DMS53 (cell line): ENCODE results near the gene NADK.
"Not testable (repeated sequence)": the region's sequence is repeated elsewhere in the genome, so short reads cannot be mapped to it uniquely, and the experiment has no call there.

Source experiments
- DNase-seq: peaks from one replicate; lab custom pipeline; 2025; lab: John Stamatoyannopoulos, UW

The NADK gene

DNA sequence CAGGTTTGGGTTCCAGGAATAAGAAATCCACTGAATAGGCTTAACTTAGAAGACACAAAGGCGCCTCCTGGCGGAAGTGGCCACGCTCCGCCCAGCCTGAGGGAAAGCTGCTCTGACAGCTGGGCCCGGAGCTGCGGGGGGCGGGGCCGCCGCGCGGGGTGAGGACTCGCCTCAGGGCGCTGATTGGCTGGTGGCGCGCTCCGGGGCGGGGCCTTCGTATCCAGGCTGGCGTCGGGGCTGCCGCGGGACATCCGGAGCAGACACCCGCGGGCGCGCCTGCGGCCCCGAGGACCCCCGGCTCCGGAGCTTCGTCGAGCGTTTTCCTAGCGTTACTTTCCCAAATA, 31.7 kb downstream of the NADK start:
- not testable (repeated sequence) for DNase-seq

GRCh38 chr1:1745651-1746565, 32.4 kb downstream of the NADK start:
- peak; percentile 63 for DNase-seq

DNA sequence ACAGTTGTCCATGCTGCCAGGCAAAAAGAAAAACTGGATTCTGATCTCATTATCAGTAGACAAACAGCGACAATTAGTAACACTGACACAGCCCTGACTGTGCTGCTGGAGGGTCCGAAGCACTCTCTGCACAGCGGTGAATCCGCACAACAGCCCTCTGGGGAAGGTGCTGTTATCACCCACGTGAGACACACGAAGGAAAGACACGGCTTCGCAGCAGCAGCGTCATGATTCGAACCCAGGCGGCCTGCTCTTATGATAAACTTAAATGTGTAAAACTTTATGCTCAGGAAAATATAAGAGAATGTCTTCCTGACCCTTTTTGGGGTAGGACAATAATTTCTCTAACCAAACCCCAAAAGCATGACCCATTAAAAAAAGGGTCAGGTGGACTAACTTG, 35.7 kb downstream of the NADK start:
- DNase-seq = not testable (repeated sequence)

DNA sequence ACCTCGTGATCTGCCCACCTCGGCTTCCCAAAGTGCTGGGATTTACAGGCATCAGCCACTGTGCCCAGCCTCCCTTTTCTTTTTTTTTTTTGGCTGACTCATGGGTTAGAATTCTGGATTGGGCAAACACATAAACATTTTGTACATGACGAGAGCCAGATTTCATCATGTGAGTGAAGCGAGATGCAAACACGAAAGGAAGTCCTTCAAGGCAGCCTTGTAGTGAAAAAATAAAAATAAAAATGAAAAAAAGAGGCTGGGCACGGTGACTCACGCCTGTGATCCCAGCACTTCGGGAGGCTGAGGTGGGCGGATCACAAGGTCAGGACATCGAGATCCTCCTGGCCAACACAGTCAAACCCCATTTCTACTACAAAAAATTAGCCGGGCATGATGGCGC, 37.3 kb downstream of the NADK start:
- DNase-seq = not testable (repeated sequence)

GRCh38 chr1:1738799-1739337, 39.4 kb downstream of the NADK start:
- not testable (repeated sequence) for DNase-seq

GRCh38 chr1:1737675-1738590, 40.3 kb downstream of the NADK start:
- not testable (repeated sequence) for DNase-seq

DNA sequence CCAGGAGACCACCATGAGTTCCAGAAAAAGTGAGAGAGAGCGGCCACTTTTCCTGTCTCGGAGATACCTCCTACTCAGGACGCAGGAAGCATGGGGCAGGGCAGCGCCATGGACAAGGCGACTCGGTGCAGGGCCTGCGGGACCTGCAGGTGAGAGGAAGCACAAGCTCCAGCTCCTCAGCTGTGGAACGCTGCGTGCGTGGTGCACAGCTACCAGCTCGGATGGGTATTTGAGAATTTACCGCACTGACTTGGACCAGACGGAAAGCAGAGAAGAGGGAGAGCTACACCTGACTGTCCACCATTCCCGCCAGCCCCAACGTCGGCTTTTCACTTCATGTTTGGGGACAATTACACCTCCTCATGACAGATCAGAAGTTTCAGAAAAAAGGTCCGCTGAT, 45.9 kb downstream of the NADK start:
- DNase-seq = no peak

DNA sequence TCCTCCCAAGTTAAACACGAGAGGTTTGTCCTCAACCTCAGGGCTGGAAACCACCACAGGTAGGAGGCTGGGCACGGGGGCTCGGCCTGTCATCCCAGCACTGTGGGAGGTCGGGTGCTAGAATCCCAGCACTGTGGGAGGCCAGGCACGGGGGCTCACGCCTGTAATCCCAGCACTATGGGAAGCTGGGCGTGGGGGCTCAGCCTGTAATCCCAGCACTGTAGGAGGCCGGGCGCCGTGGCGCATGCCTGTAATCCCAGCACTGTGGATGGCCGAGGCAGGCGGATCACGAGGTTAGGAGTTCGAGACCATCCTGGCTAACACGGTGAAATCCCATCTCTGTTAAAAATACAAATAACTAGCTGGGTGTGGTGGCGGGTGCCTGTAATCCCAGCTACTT, 47.4 kb downstream of the NADK start:
- no peak for DNase-seq

GRCh38 chr1:1730230-1730629, 48.0 kb downstream of the NADK start:
- not testable (repeated sequence) for DNase-seq

GRCh38 chr1:1729116-1729816, 49.0 kb downstream of the NADK start:
- DNase-seq = not testable (repeated sequence)

GRCh38 chr1:1728308-1729005, 49.8 kb downstream of the NADK start:
- DNase-seq = not testable (repeated sequence)

DNA sequence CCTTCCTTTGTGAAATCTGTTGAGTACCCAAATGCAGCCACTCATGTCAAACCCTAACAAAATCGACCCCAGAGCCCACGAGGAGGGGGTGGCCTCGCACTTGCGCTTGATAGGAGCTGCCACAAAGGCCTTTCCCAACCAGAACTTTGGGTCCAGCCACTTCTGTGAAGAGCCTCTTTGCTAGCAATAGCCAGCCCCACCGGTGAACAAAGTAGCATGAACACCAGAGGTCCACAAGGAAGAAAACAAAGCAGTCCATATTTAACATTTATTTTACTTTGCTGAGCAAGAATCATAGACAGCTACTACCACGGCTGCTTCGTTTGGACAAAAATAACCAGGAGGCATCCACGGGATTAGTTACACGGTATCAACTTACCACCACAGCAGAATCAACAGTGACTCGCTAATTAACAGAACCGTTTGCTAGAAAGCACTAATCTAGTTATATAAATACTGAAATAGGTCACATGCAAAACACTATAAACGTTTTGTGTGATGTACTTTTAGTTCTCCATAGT, 51.1 kb downstream of the NADK start:
- DNase-seq = not testable (repeated sequence)

DNA sequence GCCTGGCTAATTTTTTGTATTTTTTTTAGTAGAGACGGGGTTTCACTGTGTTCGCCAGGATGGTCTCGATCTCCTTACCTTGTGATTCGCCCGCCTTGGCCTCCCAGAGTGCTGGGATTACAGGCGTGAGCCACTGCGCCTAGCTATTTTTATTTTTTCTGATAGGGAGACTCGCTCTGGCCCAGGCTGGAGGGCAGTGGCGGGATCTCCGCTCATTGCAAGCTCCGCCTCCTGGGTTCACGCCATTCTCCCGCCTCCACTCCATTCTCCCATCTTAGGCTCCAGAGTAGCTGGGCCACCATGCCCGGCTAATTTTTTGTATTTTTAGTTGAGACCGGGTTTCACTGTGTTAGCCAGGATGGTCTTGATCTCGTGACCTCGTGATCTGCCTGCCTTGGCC, 52.2 kb downstream of the NADK start:
- not testable (repeated sequence) for DNase-seq

DNA sequence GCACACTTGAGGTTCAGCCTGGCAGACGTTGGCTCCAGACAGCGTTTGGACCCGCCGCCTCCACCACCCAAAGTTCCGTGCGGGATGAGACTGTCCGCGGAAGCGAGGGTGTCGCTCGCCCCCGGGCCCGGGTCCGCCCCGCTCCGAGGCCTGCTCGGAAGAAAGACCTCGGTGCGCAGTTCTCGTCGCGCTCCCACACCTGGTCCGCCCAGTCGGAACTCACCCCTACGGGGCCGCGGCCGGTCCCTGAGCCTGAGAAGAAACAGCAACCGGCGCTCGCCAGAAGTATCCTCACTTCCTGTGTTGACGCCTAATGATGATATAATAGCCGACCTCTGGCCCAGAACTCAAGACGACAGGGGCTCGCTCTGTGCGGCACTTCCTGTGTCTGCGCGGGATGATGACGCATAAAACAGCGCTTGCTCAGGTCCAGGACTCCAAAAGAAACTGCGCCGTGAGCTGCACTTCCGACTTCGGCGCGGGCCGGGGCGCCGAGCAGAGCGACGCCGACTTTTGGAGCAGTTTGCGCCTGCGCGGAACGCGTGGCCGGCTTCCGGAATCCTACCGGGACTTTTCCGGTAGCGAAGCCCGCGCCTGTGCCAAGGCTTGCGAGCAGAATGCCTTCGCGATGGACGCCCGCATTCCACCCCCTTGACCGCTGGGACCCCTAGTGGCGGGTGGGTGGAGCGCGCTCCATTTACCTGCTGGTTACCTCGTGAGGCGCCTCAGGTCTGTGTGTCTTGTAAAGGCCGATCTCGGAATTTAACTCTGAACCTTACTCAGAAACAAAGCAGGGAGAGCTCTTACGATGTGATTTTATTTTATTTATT, 54.0 kb downstream of the NADK start, which contains the start of gene CDK11A:
Gene CDK11A (minus strand): TSS at position 323 of the 830 bp plus-strand sequence. CDS start 1,539 bp downstream, outside the sequence.
- DNase-seq = peak; percentile 99

DNA sequence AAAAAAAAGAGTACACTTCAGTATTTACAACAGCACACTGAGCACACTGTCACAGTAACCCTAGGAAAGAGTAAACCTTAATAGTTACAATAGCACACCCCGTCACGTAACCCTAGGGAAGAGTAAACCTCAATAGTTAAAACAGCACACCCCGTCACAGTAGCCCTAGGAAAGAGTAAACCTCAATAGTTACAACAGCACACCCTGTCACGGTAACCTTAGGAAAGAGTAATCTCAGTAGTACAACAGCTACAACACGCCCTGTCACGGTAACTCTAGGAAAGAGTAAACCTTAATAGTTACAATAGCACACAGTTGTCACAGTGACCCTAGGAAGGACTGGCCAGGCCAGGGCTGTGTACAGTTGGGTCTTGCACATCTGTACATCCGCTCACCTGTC, 57.1 kb downstream of the NADK start:
- no peak for DNase-seq

GRCh38 chr1:1715109-1715883, 63.0 kb downstream of the NADK start:
- not testable (repeated sequence) for DNase-seq

DNA sequence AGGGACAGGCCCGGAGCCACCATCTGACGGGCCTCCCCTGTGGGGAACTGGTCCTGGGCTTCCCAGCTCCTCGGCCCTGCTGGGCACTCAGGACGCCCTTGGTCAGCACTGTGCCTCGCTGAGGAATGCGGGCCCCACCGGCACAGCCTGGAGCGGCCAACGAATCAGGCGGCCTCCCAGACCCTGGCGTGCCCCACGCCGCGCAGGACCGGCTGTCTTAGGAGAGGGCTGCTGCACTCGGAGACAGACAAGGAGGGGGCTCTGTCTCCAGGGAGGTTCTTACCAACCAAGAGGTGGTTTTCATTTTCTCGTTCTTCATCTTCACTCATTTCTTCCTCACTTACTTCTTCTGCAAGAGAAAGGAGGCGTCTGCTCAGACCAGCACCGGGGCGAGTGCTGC, 70.4 kb downstream of the NADK start:
- not testable (repeated sequence) for DNase-seq

DNA sequence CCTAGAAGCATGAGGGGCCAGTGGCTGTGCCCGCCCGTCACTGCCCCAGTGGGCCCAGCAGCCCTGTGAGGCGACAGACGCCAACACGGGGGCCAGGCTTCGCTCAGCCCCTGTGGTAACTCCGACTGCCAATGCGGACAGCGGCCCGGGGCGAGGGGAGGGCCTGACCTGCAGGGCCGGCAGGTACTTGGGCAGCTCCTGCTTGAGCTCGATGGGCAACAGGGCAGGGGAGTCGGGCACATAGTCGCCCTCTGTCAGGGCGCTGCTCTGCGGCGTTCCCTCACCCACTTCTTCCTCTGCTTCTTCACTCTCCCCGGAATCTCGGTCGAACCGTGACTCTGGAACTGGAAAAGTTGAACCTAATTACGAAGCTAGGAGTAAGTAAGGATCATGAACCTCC, 71.0 kb downstream of the NADK start:
- DNase-seq = not testable (repeated sequence)

DNA sequence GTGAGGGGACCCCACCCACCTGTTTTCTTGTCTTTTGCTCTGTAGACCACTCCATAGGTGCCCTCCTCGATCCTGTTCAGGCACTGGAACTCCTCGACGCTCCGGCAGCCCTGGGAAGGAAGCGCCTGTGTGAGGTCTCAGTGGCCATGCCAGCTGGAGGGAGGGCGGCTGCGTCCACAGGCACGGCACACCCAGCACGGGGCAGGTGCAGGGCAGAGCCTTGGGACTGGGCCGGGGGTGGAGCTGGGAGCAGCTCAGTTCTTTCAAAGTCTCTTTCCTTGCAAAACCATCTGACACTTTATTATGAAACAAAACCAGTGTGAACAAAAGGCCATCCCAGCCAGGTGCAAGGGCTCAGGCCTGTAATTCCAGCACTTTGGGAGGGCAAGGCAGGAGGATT, 72.6 kb downstream of the NADK start:
- DNase-seq = not testable (repeated sequence)
